Left renal cortex interstitium (tissue), 4 donors: ENCODE measurements around the gene ARSK. TPM values are rescaled to one million over a fixed set of nuclear protein-coding genes. Genes with fewer than 3 reads are reported as not detected.

Experiments used
- DNase-seq, 4 donors: peaks; one replicate each; pipeline ENCODE4 v3.0.0-alpha.2; 2013; ENCODE audit warnings: low read depth in 4 of 4, low spot score in 2 of 4, missing footprints in 1 of 4
- polyA plus RNA-seq, 4 donors: library from polyadenylated mRNA; unstranded; fragments of 120-200 nt; gene quantifications; one replicate each; pipeline ENCODE4 v1.2.1, GENCODE V29; 2013; ENCODE audit not compliant: insufficient read length in 4 of 4

The ARSK gene
- polyA plus RNA-seq, 4 donors: 13.1 to 14.2 (median 13.7) TPM

DNA sequence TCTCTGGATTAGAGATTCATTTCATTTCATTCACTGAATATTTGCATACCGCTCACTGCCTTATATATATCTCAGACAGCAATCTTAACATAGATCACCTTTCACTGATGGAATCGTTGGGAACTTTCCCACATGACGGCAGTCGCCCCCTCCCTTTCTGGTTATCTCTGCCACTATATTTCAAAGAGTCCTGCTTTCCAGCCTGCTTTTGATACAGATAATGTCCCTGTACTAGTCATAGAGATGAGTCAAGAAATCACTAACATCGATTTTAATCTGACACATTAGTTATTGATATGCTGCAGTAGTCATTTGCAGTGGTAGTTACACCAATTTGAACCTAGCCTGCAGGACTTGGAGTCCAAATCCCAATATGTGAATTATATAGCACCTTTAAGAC is 8.5 kb downstream of the ARSK start:
- DNase-seq: no peak

DNA sequence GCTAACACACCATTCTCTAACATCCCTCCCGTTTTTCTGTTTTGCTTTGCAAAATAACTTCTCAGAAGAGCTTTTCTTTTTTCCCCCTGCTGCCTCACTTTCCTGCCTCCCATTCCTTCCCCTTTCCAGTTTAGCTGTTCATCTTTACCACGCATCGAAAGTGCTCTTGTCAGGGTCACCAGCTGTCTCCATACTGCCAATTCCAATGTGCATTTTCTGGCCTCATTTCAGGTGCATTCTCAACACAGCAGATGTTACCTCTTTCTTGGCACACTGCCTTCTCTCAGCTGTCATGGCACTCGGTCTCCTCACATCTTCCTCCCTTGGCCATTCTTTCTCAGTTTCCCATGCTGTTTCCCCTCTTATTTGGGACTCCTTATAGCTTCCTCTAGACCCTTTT is 9.5 kb downstream of the ARSK start:
- no peak for DNase-seq

DNA sequence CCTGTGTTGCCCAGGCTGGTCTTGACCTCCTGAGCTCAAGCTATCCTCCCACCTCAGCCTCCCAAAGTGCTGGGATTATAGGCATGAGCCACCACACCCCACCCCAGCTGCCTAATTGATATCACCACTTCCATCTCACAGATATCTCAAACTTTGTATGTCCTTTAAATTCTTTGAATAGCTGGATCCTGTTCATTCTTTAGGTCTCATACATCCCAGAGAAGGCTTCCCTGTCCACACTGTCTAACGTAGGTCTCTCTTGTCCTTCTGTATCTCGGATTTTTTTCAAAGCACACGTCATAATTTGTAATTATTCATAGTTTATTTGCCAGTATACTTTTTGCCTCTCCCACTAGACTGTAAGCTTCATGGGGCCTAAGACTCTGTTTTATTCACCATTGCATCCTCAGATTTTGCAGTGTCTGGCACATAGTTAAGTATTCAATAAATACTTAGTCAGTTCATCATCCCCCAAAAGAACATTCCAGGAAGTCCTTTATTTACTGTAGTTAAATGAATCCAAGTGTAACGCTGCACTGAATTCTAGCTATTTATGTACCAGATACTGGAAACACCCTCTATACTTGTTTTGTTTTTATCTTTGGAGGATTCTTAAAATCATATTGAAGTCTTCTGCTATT is 10.5 kb downstream of the ARSK start:
- no peak for DNase-seq

DNA sequence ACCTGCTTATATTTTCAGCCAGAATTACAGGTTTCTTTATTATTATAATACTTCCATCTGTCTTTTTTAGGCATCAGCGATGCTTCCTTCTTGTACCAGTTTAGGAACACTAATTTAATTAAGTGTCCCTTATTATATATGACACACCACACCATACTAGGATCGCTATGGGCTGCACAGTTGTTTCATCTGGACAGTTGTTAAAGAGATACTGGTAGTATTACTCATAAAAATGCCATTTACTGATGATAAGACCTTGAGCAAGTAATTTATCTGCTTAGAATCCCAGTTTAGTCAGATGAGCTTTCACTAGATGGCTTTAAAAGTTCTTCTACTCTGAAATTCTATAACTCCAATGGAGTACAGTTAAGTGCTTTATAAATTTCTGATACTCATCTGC is 17.1 kb downstream of the ARSK start:
- no peak for DNase-seq

DNA sequence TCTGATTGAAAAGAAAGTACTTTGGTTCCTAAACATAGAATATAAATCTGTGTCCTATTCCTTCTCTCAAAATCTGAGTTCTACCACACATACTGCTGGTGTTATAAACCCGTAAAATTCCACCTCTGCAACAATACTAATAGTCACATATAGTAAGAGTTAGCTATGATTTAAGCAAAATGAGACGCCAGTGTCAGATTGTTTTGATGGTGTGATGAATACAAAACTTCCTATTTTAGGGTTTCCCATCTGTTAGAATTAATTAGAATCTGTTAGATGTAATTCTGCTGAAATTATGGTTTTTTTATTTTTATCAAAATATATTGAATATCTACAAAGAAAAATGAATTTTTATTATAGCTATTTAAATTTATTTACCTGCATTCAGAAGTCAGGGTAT is 26.7 kb downstream of the ARSK start:
- DNase-seq: no peak

DNA sequence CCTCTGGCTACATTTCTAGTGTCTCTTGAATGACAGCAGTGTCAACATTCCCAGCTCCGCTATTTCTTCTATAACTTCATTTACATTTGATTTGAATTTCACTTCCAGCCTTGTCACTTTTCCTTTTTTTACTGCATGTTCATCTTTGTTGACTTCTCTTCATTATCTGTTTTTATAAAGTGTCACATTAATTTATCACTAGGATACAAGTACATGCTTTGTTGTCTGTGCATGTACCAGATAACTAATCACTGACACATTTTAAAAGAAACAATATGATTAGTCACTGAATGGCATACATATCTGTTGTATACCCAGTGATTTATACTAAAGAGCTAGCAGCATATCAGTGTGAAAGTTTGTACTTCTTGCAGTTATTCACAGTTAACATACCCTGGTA is 29.1 kb downstream of the ARSK start:
- no peak for DNase-seq

DNA sequence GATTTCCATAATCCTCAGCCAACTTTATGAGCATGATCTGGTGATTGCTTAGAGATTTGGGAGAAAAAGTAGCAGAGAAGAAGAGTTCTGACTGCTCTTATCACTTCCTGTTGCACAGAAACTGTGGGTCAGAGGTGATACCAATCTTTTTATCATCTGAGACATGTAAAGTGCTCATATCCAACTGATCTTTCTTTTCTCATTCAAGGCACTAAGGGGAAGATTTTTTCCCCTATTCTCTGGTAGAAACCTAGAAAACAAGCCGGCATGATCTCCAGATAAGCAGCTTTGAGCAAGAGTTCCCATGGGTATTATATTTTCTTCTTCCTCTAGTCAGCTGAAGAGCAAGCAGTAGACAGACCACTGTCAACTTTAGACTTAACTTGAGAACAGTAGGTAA is 36.0 kb downstream of the ARSK start:
- DNase-seq: no peak

DNA sequence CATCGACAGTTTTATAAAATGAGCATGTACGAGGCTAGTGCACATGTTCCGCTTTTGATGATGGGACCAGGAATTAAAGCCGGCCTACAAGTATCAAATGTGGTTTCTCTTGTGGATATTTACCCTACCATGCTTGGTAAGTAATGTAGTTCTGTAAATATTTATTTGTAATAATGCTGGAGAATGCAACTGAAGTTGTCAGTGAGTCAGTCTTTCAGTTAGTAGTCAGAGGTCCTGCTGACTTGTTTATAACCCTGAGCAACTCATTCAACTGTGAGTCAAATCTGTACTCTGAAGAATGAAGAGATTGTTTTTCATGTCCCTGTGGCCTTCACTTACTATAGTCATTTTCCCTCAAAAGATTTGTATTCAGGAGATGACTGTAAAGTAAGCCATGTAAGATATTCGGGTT is 36.6 kb downstream of the ARSK start:
- DNase-seq: no peak

DNA sequence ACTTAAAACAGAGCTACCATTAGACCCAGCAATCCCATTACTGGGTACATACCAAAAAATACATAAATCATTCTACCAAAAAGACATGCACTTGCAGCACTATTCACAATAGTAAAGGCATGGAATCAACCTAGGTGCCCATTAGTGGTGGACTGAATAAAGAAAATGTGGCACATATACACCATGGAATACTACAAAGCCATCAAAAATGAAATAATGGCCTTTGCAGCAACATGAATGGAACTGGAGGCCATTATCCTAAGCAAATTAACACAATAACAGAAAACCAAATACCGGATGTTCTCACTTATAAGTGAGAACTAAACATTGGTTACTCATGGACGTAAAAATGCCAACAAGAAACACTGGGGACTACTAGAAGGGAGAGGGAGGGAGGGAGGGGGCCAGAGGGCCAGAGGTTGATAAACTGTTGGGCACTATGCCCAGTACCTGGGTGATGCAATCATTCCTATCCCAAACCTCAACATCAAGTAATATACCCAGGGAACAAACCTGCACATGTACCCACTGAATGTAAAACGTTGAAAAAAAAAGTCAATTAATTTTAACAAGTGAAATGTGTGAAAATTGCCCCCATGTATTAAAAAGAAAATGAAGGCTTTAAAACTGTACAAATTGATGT is 40.5 kb downstream of the ARSK start:
- no peak for DNase-seq

DNA sequence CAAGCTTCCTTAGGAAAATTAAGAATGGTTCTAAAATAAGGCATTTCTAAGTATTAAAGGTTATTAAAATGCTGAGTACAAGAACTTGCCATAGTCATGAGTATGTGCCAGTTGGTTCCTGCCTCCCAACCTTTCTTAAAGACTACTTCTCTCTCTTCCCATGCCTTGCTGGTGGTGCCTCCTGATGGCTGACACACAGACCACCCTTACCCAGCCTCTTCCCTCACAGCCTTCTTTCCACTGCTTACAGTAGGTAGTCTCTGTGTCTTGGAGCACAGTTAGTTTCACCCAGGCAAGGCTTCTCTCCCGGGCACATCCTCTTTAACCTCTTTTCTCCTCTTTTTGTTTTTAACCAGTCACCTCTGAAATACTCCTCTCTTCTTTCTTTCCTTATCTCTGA is 44.4 kb downstream of the ARSK start:
- no peak for DNase-seq

DNA sequence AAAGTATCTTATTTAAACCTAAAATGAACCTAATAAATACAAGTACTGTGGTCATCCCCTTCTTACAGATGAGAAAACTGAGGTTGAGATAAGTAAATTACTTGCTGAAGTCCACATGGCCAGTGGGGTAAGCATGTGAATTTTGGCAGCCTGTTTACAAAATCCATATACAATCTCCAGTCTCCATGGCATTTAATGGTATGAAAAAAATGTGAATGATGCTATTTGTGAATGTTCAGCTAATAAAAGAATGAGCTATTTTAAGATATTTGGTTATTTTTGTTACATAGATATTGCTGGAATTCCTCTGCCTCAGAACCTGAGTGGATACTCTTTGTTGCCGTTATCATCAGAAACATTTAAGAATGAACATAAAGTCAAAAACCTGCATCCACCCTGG is 45.7 kb downstream of the ARSK start:
- no peak for DNase-seq

DNA sequence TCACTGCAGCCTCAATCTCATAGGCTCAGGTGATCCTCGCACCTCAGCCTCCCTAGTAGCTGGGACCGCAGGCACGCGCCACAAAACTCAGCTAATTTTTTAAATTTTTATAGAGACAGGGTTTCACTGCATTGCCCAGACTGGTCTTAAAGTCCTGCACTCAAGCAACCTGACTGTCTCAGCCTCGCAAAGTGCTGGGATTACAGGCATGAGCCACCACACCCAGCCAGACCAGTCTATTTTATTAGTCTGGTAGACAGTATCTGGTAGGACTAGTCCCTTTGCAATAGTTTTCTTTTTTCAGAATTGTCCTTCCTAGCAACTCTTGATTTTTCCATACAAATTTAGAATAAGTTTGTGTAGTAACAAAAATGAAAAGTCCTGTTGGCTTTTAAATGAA is 50.9 kb downstream of the ARSK start:
- DNase-seq: no peak

DNA sequence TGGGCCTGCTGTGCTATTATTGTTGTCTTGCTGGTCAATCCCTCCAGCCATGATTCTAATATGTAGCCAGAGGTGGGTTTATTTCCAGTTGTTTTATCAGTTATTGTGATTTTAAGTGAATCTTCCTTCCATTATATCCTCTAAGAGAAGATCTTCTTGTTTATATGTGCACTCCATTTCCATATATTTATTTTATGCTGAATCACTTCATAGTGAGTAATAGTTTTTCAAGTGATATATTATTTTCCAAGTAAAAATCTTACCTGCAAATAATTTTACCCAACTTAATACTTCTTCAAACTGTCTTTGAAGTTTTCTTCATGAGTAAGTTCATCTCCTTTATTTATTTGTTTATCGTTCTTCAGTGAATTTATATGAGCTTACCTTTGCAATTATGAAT is 51.5 kb downstream of the ARSK start:
- no peak for DNase-seq

DNA sequence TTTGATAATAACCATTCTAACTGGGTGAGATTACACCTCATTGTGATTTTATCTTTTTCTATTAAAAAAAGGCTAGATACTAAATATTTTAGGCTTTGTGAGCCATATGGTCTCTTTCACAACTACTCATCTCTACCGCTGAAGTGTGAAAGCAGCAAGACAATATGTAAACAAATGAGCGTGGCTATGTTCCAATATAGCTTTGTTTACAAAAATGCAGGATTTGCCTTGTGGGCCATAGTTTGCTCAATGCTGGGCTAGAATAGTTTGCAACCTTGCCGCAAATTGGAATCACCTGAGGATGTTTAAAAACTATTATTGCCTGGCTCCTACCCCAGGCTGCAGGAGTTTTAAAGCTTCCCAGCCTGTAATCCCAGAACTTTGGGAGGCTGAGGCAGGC is 54.8 kb downstream of the ARSK start:
- no peak for DNase-seq

DNA sequence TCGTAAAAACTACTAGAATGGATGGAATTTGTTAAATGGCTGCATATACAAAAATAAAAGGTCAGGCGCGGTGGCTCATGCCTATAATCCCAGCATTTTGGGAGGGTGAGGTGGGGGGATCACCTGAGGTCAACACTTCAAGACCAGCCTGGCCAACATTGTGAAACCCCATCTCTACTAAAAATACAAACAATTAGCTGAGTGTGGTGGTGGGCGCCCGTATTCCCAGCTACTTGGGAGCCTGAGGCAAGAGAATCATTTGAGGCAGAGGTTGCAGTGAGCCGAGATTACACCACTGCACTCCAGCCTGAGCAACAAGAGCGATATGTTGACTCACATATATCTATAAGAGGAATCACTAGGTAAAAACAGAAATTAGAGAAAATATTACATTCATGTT is 55.6 kb downstream of the ARSK start:
- DNase-seq: no peak

DNA sequence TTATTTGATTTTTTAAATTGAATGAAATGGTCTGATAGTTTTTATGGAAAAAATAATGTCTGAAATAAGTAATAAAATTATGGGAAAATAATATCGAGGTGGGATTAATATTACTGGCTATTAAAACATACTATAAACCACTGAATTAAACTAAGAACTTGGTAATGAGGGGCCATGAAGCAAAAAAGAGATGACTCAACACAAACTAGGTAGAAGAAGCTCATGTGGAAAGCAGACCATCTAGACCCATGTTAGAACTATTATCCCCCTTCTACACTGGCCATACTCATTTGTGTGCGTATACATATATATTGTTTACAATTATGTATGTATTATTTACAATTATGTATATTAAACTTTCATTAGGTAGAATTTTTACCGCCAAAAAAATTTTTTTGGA is 56.5 kb downstream of the ARSK start:
- DNase-seq: no peak

DNA sequence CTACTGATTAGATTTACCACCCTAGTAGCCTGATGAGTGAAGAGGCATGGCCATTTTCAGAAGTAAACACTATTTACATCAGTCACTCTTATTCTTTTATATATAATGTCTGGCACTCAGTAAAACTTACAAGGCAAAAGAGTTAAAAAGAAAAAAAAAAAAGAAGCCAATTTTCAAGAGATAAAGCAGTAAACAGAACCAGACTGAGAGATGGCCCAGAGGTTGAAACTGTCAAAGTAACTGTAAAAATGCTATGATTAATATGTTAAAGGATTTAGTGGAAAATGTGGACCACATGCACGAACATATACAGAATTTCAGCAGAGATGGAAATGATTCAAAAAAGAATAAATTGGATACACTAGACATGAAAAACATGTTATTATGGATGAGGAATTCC is 58.6 kb downstream of the ARSK start:
- DNase-seq: no peak

DNA sequence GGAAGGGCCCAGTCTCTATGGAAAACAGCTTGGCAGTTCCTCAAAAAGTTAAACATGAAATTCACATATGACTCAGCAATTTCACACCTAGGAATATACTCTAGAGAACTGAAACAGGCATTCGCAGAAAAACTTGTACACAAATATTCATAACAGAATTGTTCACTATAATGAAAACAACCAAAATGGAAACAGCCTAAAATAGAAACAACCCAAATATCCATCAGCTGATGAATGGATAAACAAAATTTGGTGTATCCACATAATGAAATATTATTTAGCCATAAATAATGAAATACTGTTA is 60.2 kb downstream of the ARSK start:
- no peak for DNase-seq

DNA sequence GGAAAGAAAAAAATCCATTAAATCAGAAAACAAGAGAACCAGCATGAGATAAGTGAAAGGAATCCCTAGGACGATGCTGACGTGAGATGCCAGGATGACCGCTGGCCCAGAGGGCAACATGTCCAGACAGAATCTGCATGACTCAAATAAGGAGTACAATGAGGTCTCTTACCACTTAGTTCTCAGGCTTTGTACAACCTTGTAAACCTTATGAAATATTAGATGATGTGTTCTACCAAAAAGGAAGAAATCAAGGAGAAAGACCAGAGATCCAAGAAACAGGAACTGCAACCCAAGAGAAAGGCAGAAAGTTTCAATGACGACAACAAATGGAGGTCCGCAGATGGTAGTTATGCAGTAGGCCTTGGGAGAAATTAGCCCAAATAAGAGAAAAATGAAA is 62.2 kb downstream of the ARSK start:
- DNase-seq: no peak

DNA sequence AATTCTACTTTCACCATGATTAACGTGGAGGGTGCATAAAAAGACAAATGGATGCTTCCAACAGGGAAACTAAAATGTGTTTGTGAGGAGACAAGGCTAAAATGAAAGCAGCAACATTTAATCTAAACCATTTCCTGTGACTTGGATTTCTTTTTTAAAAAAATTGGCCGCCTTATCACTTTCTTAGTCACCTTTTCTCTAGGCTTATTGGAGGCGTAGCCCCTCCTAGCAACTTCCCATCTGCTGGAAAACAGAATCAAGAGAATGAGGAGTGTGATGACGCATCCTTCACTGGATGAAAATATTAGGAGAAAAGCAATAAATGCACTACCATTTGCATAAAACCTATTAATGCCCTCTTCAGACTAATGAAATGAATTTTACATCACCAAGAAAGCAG is 64.2 kb downstream of the ARSK start:
- no peak for DNase-seq

DNA sequence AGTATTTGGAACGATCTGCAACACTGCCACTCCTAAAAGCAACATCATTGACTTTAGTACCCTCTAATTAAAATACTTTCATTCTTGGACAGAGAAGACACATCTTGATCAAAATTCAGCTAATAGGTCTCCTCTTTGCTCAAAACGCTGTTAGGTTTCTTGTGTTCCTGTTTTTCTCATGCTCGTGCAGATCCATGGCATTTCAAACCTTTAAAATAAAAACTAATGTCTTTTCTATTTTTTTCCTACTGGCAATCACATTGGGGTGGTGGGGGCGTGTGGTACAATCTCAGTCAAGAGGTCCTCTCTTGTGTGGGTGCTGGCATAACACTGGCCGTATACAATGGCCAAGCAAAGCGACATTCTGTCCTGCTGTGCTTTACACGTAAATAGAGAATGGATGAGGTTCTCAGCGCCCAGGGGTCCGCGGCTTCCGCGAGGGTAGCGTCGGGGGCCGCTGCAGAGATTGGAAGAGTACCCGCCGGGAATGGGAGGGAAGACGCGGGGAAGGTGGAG is 64.7 kb downstream of the ARSK start:
- peak in 1 of 4 donors; percentile 3 for DNase-seq

DNA sequence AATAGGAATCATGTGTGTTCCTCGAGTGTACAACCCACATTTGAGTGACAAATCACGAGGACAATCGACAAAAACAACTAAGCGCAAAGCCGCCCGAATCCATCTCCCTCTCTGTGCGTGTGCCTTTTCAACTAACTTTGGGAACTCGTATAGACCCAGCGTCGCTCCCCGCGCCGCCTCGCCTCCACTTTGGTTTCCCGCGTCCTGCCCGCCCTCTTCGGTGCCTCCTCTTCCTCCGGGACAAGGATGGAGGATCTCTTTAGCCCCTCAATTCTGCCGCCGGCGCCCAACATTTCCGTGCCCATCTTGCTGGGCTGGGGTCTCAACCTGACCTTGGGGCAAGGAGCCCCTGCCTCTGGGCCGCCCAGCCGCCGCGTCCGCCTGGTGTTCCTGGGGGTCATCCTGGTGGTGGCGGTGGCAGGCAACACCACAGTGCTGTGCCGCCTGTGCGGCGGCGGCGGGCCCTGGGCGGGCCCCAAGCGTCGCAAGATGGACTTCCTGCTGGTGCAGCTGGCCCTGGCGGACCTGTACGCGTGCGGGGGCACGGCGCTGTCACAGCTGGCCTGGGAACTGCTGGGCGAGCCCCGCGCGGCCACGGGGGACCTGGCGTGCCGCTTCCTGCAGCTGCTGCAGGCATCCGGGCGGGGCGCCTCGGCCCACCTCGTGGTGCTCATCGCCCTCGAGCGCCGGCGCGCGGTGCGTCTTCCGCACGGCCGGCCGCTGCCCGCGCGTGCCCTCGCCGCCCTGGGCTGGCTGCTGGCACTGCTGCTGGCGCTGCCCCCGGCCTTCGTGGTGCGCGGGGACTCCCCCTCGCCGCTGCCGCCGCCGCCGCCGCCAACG is 65.3 kb downstream of the ARSK start, which contains the start of gene GPR150:
TSS of gene GPR150 (plus strand) at position 58 of the 840 bp plus-strand sequence. CDS start at position 247, 189 bp downstream.
- no peak for DNase-seq
